GM12878 (cell line): Measurements from ENCODE around the gene TUT1. TPM values are rescaled to one million over a fixed set of nuclear protein-coding genes. Genes with fewer than 3 reads are reported as not detected.
A peak's percentile ranks its signal among the peaks of the same experiment; 100 is the strongest.

Experiments used
- BACH1 ChIP-seq: fragments of 450-650 bp; IDR thresholded peaks from 2 replicates; pipeline ENCODE4 v1.6.1; 2017; ENCODE audit warnings: mild to moderate bottlenecking, borderline replicate concordance
- BCL11A ChIP-seq: IDR thresholded peaks from 2 replicates; pipeline ENCODE4 v1.6.1; 2011; ENCODE audit warnings: low read depth, low read length
- BHLHE40 ChIP-seq, 2 experiments: fragments of 450-650 bp in 1 of 2; IDR thresholded peaks; 2 replicates each; pipeline ENCODE4 v1.6.1; 2011 to 2017; ENCODE audit warnings: low read depth in 2 of 2, borderline replicate concordance in 1 of 2, improper control_type of control experiment in 1 of 2, low read length in 1 of 2, mild to moderate bottlenecking in 1 of 2
- DPF2 ChIP-seq: fragments of 450-650 bp; IDR thresholded peaks from 2 replicates; pipeline ENCODE4 v1.6.1; 2017; ENCODE audit warnings: mild to moderate bottlenecking
- EGR1 ChIP-seq, 2 experiments: IDR thresholded peaks; 1 replicate in 1 of 2; 2 replicates in 1 of 2; pipeline ENCODE4 v1.6.1; 2011 to 2012; ENCODE audit warnings: low read depth in 2 of 2, low read length in 2 of 2, borderline replicate concordance in 1 of 2, mild to moderate bottlenecking in 1 of 2, moderate library complexity in 1 of 2
- IKZF1 ChIP-seq: fragments of 450-650 bp; conservative IDR thresholded peaks from 2 replicates; pipeline ENCODE4 v1.6.1; 2017; ENCODE audit warnings: antibody characterized with exemption, mild to moderate bottlenecking
- IKZF2 ChIP-seq, 2 experiments: fragments of 450-650 bp; IDR thresholded peaks; 2 replicates each; pipeline ENCODE4 v1.6.1; 2017; ENCODE audit warnings: mild to moderate bottlenecking in 2 of 2, moderate library complexity in 2 of 2
- KDM1A ChIP-seq: fragments of 200-600 bp; sonication (generic); IDR thresholded peaks from 2 replicates; pipeline ENCODE4 v1.6.1; 2016; ENCODE audit warnings: borderline replicate concordance
- NKRF ChIP-seq: fragments of 450-650 bp; conservative IDR thresholded peaks from 2 replicates; pipeline ENCODE4 v1.6.1; 2017; ENCODE audit warnings: mild to moderate bottlenecking, moderate library complexity
- NR2C2 ChIP-seq: IDR thresholded peaks from 2 replicates; pipeline ENCODE4 v1.6.1; 2011; ENCODE audit warnings: borderline replicate concordance, low read depth; ENCODE audit not compliant: control insufficient read depth, insufficient read length
- POLR2AphosphoS5 ChIP-seq: IDR thresholded peaks from 2 replicates; pipeline ENCODE4 v1.6.1; 2011; ENCODE audit warnings: mild to moderate bottlenecking, low read length, inconsistent platforms
- RELB ChIP-seq: fragments of 450-650 bp; IDR thresholded peaks from 2 replicates; pipeline ENCODE4 v1.6.1; 2017; ENCODE audit warnings: low read depth, mild to moderate bottlenecking, moderate library complexity
- SIN3A ChIP-seq: IDR thresholded peaks from 2 replicates; pipeline ENCODE4 v1.6.1; 2012; ENCODE audit warnings: low read depth, low read length, improper control_type of control experiment
- SMC3 ChIP-seq: IDR thresholded peaks from 2 replicates; pipeline ENCODE4 v1.6.1; 2011; ENCODE audit warnings: low read length, improper control_type of control experiment, borderline replicate concordance
- SP1 ChIP-seq: IDR thresholded peaks from one replicate; pipeline ENCODE4 v1.6.1; 2011; ENCODE audit warnings: low read depth, low read length
- TBL1XR1 ChIP-seq: IDR thresholded peaks from 2 replicates; pipeline ENCODE4 v1.6.1; 2012; ENCODE audit warnings: low read depth, low read length, improper control_type of control experiment
- TCF12 ChIP-seq: IDR thresholded peaks from 2 replicates; pipeline ENCODE4 v1.6.1; 2011; ENCODE audit warnings: low read depth, mild to moderate bottlenecking, low read length
- polyA plus RNA-seq, 11 experiments: library from polyadenylated mRNA; depleted of rRNA in 4 of 11; unstranded in 6 of 11; stranded (reverse) in 5 of 11; fragments of >200 nt; fragmentation: Nextera tagmentation in 4 of 11; fragmentation: Illumina TruSeq in 1 of 11; extraction: Ambion mirVana in 4 of 11; extraction: Trizol in 1 of 11; gene quantifications; 1 replicate in 1 of 11; 2 replicates in 10 of 11; pipeline versions ENCODE4 v1.2.1 to v1.2.3, GENCODE V29; 2011 to 2016; ENCODE audit warnings: inconsistent platforms in 2 of 11, missing spikeins in 2 of 11, low read depth in 1 of 11
- total RNA-seq, 4 experiments: library from RNA; depleted of rRNA in 3 of 4; stranded (reverse); fragments of >200 nt in 3 of 4; fragmentation: Illumina TruSeq in 1 of 4; extraction: Trizol in 1 of 4; gene quantifications; 2 replicates each; pipeline versions ENCODE4 v1.2.1 to v1.2.3, GENCODE V29; 2013 to 2021
- TF ChIP-seq, protein P1 (sequence below): fragments of 450-650 bp; formaldehyde crosslinking; IDR thresholded peaks from 2 replicates; pipeline ENCODE4 v1.5.0; 2022; ENCODE audit warnings: mild to moderate bottlenecking, missing genetic modification characterization
- TF ChIP-seq, protein P2 (sequence below): IDR thresholded peaks from 2 replicates; pipeline ENCODE4 v1.6.1; 2012; ENCODE audit warnings: low read depth, low read length, improper control_type of control experiment
- TF ChIP-seq, protein P3 (sequence below): fragments of 450-650 bp; IDR thresholded peaks from 2 replicates; pipeline ENCODE4 v1.6.1; 2017; ENCODE audit warnings: mild to moderate bottlenecking, low read depth, inconsistent platforms; ENCODE audit not compliant: poor library complexity, severe bottlenecking

Gene TUT1
- total and polyA plus RNA-seq, 10 of the 15 experiments (the other 5 are each of a cell fraction or from before 2014, with no cell fraction given), result 1.1 to 29.9 (median 16.2) TPM

GRCh38 chr11:62555464-62556107 lies 35.7 kb downstream of the TUT1 start (continued):
- TF ChIP-seq, protein P1, sequence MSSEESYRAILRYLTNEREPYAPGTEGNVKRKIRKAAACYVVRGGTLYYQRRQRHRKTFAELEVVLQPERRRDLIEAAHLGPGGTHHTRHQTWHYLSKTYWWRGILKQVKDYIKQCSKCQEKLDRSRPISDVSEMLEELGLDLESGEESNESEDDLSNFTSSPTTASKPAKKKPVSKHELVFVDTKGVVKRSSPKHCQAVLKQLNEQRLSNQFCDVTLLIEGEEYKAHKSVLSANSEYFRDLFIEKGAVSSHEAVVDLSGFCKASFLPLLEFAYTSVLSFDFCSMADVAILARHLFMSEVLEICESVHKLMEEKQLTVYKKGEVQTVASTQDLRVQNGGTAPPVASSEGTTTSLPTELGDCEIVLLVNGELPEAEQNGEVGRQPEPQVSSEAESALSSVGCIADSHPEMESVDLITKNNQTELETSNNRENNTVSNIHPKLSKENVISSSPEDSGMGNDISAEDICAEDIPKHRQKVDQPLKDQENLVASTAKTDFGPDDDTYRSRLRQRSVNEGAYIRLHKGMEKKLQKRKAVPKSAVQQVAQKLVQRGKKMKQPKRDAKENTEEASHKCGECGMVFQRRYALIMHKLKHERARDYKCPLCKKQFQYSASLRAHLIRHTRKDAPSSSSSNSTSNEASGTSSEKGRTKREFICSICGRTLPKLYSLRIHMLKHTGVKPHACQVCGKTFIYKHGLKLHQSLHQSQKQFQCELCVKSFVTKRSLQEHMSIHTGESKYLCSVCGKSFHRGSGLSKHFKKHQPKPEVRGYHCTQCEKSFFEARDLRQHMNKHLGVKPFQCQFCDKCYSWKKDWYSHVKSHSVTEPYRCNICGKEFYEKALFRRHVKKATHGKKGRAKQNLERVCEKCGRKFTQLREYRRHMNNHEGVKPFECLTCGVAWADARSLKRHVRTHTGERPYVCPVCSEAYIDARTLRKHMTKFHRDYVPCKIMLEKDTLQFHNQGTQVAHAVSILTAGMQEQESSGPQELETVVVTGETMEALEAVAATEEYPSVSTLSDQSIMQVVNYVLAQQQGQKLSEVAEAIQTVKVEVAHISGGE, result no peak
- TF ChIP-seq TBL1XR1, result peak; percentile 87; the same call in 1 of the 2 replicates
- peak; percentile 94 to 96 for TF ChIP-seq IKZF2 (IDR thresholded peaks at IDR 0.05)
- TF ChIP-seq NKRF, result peak; percentile 59; the same call in 1 of the 2 replicates
- peak; percentile 69 for TF ChIP-seq SP1
- TF ChIP-seq IKZF1, result peak; percentile 74
- TF ChIP-seq BCL11A, result peak; percentile 83
- peak; percentile 96 for TF ChIP-seq TCF12
- TF ChIP-seq, protein P2, sequence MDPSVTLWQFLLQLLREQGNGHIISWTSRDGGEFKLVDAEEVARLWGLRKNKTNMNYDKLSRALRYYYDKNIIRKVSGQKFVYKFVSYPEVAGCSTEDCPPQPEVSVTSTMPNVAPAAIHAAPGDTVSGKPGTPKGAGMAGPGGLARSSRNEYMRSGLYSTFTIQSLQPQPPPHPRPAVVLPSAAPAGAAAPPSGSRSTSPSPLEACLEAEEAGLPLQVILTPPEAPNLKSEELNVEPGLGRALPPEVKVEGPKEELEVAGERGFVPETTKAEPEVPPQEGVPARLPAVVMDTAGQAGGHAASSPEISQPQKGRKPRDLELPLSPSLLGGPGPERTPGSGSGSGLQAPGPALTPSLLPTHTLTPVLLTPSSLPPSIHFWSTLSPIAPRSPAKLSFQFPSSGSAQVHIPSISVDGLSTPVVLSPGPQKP, result no peak
- peak; percentile 91 for TF ChIP-seq RELB
- no peak for TF ChIP-seq SIN3A
- no peak; the same call in 1 of the 2 replicates for TF ChIP-seq BACH1
- no peak for TF ChIP-seq NR2C2
- TF ChIP-seq POLR2AphosphoS5, result no peak
- no peak for TF ChIP-seq SMC3
- TF ChIP-seq BHLHE40 (IDR thresholded peaks at IDR 0.05; ENCODE audit: borderline replicate concordance in 1 of 2, low read depth in 2 of 2, low read length in 1 of 2), result peak; percentile 70 to 73
- TF ChIP-seq DPF2, result peak; percentile 93
- no peak for TF ChIP-seq KDM1A
- 0 out of 3 replicates have a peak, but pooled peaks of 1 of the 2 experiments have one; percentile 15 for TF ChIP-seq EGR1 (IDR thresholded peaks at IDR 0.05; ENCODE audit: borderline replicate concordance in 1 of 2, low read depth in 2 of 2, low read length in 2 of 2)
- TF ChIP-seq, protein P3, sequence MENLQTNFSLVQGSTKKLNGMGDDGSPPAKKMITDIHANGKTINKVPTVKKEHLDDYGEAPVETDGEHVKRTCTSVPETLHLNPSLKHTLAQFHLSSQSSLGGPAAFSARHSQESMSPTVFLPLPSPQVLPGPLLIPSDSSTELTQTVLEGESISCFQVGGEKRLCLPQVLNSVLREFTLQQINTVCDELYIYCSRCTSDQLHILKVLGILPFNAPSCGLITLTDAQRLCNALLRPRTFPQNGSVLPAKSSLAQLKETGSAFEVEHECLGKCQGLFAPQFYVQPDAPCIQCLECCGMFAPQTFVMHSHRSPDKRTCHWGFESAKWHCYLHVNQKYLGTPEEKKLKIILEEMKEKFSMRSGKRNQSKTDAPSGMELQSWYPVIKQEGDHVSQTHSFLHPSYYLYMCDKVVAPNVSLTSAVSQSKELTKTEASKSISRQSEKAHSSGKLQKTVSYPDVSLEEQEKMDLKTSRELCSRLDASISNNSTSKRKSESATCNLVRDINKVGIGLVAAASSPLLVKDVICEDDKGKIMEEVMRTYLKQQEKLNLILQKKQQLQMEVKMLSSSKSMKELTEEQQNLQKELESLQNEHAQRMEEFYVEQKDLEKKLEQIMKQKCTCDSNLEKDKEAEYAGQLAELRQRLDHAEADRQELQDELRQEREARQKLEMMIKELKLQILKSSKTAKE, result peak; percentile 88
